HG02759 (cell line): ENCODE results near the gene HDLBP.
A peak's percentile ranks its signal among the peaks of the same experiment; 100 is the strongest.

ENCODE experiments used
- ATAC-seq: cut with Tn5 transposase; IDR thresholded peaks from one replicate; pipeline ENCODE4 v1.9.1; 2021; ENCODE audit warnings: mild to moderate bottlenecking, moderate library complexity; ENCODE audit not compliant: unreplicated experiment

Gene HDLBP, protein sequence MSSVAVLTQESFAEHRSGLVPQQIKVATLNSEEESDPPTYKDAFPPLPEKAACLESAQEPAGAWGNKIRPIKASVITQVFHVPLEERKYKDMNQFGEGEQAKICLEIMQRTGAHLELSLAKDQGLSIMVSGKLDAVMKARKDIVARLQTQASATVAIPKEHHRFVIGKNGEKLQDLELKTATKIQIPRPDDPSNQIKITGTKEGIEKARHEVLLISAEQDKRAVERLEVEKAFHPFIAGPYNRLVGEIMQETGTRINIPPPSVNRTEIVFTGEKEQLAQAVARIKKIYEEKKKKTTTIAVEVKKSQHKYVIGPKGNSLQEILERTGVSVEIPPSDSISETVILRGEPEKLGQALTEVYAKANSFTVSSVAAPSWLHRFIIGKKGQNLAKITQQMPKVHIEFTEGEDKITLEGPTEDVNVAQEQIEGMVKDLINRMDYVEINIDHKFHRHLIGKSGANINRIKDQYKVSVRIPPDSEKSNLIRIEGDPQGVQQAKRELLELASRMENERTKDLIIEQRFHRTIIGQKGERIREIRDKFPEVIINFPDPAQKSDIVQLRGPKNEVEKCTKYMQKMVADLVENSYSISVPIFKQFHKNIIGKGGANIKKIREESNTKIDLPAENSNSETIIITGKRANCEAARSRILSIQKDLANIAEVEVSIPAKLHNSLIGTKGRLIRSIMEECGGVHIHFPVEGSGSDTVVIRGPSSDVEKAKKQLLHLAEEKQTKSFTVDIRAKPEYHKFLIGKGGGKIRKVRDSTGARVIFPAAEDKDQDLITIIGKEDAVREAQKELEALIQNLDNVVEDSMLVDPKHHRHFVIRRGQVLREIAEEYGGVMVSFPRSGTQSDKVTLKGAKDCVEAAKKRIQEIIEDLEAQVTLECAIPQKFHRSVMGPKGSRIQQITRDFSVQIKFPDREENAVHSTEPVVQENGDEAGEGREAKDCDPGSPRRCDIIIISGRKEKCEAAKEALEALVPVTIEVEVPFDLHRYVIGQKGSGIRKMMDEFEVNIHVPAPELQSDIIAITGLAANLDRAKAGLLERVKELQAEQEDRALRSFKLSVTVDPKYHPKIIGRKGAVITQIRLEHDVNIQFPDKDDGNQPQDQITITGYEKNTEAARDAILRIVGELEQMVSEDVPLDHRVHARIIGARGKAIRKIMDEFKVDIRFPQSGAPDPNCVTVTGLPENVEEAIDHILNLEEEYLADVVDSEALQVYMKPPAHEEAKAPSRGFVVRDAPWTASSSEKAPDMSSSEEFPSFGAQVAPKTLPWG (N-terminal part only)

DNA sequence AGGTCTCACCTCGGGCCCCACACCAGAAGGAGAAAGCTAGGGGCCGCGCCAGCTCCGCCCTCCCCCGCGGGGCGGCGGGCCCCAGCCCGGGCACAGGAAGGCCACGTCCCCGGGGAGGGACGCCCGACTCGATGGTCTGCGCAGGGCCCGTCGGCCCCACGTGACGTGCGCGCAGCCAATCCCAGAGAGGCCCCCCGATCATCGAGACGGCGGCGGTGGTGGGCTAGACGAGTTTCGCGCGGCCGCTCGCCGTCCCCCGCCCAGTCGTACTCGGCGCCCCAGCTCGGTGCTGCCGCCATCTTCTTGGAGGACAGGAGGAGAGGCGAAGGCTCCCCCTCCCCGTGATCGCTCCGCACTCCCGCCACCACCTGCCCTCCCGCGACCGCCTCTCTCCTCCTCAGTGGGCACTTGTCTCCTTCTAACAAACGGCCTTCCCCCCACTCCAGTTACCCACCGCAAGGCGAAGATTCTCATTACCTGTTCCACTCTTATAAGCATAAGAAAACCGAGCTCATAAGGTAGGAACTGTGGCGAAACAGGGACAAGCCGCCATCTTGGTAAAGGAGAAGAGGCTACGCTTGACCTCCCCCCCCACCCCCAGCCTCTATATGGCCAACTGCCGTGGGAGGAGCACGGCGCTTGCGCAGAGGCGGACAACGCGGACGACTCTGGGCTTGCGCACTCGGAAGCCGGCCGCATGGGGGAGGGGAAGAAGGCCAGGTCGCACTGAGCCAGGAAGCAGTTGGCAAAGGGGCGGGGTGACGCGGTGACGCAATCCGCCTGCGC, at the start of gene HDLBP:
Gene HDLBP (minus strand): TSS at position 580 of the 786 bp plus-strand sequence. CDS start 48,803 bp downstream, outside the sequence.
- ATAC-seq: peak; percentile 75

DNA sequence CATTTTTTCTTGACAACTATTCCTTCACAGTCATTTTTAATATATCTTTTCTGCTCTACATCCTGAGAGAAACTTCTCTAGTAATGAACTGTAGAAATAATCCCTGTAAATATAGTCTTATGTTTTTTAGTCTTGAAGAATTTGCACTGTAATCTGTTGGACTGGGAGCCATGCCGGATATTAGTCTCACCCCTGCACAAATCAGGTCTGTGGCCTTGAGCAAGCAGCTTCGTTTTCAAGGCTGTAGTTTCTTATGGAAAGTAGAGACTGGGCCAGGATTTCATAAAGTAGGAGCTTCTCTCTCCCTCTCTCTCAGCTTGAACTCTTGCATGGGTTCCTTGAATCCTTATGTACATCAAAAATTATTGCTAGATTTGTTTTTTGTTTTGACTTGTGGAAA, 49.3 kb upstream of the HDLBP start:
- no peak for ATAC-seq

DNA sequence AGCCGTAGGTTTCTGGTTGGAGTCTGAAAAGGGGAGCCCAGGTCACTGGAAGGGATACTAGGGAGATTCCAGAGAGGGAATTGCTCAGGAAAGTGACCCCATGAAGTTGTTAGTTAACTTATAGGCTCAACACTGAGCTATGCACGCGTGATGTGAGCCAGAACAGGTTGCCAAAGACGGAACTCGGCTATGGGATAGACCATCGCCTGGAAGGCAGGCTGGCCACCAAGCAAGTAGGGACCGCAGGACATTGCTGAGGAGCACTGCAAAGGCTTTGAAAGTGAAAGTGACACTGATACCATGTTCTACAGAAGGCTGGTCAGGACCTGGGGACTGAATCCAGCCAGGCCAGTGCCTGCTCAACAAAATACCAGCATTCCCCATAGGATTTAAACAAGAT, 48.0 kb upstream of the HDLBP start:
- no peak for ATAC-seq

DNA sequence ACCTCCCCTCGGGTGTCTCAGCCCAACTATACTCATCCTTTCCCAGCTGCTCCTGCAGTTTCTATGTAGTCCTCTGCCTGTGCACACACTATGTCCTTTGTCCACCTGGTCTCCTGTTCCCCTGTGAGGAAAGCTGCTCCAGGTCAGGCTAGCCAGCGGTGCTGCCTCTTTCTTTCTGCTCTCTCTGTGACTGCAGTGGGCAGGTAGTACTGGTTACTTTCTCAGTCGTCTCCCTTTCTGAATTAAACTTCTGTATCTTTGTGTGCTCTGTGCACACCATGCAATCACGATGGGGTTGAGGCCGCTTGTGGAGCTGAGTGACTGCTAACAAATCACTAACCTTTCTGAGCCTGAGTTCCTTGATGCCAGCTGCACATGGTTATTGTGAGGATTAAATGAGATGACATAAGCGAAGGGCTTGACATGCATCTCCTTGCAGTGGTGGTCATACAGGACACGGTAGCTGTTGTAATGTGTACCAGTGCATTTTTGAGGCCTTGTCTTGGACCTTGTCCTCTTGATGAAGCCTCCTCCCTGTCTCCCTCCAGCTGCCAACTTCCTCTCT, 44.1 kb upstream of the HDLBP start:
- ATAC-seq: no peak

DNA sequence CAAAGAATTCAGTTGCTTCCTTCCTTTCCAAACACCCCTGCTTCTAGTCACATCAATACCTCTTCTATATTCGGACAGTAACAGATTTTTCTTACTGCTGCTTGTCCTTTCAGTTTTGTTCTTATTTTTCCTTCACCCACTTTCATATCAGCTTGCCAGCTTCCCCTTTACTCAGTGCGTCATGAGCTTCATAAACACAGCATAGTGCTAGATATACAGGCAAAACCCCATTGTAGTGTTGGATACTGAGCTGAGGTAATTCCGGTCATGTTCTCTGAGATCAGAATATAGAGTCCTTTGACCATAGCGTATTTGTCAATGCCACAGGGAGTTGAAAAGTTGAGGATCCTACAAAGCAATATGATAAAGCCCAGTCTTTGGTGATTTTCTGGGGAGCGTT, 43.0 kb upstream of the HDLBP start:
- ATAC-seq: peak; percentile 35

DNA sequence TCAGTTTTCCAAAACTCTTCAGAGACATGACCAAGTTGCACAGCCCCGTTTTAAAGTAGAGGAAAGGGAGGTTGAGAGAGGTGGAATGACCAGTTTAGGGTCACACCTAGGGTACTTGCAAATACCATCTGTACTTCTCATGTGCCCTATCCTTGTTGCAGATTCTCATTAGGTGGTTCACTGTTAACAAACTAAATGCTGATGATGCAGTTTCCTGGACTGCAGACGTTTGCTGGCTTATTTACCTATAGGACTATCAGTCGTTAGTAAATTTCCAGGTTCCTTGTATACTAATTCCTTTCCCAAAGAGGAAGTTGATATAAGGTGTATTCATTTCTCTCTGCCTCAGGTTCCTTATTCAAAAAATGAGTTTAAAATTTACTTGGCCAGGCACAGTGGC, 42.1 kb upstream of the HDLBP start:
- no peak for ATAC-seq

DNA sequence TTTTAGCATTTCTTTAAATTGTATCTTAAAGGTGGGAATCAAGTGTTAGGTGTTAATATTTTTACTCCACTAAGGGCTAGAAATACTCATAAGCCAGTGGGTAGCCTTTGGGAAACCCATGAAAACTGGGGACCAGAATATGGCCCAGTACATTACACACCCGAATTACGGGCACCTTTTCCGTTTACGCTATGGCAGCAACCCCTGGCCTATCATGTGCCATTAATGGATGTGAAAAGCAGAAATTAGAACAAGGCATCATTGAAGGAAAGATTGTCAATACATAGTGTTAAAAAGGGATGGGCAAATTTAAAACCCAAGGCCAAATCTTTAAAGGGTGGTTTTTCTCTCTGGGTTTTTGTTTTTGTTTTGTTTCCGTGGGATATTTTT, 41.4 kb upstream of the HDLBP start:
- no peak for ATAC-seq

DNA sequence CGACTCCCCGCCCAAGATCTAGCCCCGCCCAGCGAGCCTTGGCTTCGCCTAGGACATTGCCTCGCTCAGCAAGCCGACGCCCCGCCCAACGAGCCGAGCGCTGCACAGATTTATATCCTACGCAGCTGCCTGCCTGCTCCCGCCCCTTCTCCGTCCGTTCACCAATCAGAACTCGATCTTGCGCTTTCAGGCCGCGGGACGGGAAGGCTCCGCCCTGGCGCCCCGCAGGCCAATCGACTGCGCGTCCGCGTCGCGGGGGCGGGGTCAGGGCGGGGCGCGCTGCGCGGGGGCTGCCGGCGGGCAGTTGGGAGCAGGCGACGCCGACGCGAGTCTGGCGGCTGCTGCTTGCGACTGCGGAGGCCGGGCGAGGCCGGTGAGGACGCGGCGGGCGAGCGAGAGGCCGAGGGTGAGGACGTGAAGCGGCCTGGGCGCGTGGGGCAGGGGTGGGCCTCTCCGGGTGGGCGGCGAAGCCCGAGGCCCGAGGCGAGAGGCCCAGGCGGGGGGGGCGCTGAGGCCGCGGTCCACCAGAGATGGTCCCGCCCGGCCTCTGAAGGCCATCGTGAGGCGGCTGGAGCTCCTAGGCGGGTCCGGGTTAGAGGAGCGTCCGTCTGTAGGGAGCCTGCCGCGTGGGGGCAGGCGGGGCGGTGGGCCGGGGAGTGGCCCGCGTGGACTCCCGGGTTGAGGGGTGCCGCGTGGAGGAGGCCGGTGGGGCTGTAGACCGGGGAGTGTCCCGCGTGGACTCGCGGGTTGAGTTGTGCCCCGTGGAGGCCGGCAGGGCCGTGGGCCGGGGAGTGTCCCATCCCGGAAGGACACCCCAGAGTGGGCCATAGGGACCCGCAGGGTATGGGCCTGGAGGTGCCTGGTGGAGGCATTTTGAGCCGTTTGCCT, 40.8 kb upstream of the HDLBP start, which contains the start of gene FARP2:
Gene FARP2 (plus strand): TSS at position 303 of the 888 bp plus-strand sequence. CDS start 16,823 bp downstream, outside the sequence.
- ATAC-seq: peak; percentile 84

DNA sequence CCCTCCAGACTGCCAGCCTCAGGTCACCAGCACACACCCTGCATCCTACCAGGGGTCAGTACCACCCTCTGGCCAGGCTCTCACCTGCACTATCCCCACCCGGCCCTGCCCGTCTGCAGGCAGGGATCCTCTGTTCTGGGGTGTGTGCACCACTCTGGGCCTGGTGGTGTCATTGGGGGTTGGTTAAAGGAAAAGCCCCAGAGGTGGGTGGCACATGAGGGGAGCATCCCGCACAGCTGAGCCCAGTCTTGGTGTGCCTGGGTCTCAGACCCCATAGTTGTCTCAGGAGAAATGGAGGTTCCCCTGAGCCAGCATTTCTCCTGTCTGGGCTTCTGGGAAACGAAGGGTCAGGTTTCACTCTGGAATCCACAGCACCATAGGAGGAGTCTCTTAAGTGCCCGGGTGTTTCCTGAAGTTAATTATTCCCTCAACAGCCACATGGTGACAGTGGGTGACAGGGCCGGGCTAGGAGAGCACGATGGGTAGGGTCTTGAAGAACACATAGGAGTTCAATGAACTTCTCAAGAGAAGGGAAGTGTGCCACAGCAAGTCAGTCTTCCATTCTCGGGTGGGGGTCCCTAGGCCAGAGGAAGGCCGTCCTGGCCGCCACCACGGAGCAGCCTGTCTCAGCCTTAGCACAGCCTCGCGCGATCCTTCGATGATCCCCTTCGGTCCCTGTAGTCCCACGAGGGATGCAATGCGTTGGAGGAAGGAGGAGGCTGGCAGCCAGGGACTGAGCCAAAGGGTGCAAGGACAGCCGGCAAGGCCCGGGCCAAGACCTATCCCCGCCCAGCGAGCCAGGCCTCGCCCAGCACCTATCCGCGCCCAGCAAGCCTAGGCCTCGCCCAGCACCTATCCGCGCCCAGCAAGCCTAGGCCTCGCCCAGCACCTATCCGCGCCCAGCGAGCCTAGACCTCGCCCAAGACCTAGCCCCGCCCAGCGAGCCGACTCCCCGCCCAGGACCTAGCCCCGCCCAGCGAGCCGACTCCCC, 39.5 kb upstream of the HDLBP start:
- ATAC-seq: peak; percentile 18

DNA sequence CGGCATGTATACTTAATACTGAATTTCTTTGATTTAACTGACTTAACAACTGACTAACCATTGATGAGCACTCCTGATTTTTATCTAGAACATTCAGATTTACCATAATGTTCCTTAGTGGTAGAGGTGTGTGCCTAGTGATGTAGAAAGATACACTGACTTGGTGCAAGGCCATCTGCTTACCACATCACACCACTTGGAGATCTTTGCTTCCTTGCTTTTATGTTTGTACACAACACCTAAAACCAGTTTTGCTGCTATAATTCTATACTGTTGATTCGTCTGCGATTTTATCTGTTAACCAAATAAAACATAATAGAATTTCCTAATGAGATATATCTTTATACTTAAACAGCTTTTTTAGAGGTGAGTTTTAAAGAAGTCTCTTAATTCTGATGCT, 36.8 kb upstream of the HDLBP start:
- ATAC-seq: no peak

DNA sequence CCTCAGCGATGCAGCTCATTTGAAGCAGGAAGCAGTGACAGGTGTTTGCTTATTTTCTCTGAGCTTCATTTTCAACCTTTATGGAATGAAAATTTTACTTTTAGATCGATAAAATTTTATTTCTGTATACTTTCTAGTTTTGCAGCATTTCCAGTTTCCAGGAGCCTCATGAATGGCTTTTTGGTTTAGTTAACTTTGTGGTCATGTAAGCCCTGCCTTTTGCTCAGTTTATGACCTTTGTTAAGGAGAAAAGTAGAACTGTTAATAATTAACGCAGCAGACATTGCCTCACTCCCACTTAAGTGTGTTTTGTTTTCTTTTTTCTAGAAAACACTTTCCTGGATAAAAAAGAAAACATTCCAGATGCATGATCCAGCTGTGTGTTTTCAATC, 36.2 kb upstream of the HDLBP start:
- no peak for ATAC-seq

DNA sequence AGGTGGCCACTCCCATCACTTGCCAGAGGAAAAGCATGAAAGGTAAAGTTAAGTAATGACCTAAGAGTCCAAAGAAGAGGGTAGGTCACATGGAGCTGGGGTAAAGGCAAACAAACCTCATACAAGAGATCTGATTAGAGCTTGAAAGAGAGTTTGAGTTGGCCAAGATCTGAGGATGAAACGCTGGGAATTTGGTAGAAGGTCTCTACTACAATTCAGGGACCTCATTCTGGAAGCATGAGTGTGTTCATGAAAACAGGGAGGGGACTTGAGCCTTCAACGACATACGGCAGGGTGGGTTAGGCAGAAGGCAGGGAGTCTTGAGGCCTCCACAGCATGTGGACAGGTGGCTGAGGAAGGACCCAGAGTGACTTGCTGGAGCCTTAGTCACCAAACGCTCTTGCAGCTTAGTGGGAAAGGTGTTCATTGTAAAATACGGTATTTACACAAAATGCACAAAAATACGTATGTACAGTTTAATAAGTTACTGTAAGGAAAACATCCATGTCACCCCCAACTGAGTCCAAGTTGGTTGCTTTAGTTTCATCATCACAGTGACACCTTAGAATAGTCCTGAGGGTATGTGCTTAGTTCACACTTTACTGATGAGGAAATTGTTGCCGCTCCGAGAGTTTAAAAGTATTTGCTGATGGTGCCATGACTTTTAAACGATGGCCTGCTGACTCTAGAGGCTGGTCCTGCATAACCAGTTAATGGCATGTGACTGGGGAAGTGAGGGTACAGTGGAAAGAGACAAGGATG, 35.6 kb upstream of the HDLBP start:
- ATAC-seq: no peak

DNA sequence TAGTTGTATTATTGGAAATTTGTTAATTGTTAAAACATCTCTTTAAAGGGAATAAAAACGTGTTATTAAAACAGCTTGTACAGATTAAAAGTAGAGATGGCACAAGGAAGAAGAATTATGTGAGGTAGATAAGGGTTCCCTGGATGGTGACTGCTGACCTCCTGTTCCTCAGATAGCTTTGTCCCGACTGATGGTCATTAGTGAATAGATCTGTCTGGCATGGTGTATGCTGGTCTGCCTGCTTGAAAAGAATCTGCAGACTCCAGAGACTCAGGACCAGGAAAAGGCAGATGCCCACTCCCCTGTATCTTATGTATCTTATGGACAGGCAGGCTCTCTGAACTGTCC, 35.0 kb upstream of the HDLBP start:
- no peak for ATAC-seq

DNA sequence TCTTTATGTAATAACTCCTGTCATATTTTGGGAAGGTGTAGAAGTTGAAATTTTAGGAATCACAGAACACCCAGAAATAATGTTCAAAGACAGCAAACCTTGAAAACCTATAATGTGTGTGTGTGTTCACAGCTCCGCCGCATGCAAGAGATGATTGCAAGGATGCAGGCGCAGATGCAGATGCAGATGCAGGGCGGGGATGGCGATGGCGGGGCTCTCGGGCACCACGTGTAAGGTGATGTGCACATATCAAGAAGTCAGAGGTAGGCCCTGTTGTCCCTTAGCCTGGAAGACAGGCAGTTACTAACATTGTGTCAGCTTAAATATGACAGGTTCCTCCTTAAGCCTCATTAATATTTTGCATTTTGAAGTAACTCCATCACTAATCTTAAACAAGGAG, 34.5 kb upstream of the HDLBP start:
- ATAC-seq: no peak

DNA sequence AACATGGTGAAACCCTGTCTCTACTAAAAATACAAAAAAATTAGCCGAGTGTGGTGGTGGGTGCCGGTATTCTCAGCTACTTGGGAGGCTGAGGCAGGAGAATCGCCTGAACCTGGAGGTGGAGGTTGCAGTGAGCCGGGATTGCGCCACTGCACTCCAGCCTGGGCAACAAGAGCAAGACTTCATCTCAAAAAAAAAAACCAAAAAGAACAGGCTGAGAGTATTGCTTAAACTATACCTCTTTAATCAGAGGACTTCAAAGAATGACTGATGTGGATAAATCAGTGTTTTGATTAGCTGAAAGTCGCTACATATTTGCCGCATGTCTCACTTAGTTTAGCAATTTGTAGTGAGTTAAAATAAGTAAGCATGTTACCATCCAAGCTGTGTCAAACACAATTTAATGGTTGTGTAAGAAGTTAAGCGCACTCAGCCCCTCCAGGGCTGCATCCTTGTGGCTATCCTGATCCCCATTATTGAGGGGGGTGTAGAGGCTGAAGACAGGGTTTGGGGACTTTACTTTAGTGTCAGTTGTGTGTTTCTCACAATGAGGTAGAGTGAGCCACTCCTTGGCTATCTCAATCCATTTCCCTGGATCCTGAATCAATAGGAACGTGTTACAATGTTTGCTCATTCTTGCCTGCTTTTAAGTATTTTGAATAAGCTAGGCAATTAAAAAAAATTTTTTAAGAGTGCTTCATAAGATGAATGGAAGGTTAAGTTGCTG, 29.6 kb upstream of the HDLBP start:
- ATAC-seq: no peak

DNA sequence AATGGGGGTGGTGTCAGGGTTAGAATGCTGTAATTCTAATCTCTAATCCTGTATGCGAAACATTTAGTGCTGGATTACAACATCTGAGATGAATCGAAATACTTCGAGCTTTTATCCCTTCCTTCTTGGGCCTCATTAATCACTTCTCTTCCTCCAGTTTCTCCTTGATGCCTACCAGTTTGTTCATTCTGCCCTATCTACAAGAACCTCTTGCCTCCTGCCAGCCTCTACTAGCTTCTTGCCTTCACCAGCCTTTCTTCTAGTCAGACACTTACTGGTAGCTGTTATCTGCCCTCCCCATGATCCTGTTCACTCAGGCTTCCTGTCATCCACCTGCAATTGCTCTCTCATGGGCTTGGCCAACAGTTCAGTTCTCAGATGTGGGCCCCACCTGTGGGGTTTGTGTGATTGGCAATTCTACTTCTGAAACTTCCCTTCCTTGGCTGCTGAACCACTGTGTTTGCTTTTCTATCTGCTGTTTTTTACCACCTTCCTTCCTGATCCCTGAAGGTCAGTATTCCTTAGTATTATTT, 25.2 kb upstream of the HDLBP start:
- no peak for ATAC-seq
